Pulmonary artery endothelial cell (primary cell): Measurements from ENCODE around the gene TMCC3. TPM values are rescaled to one million over a fixed set of nuclear protein-coding genes. Genes with fewer than 3 reads are reported as not detected.

Experiments used
- DNase-seq: peaks from one replicate; pipeline ENCODE4 v3.0.0-alpha.2; 2011; ENCODE audit warnings: low read depth, low spot score
- total RNA-seq: library from RNA; depleted of rRNA; stranded (reverse); fragments of >200 nt; gene quantifications from 2 replicates; pipeline ENCODE4 v1.2.3, GENCODE V29; 2014

The TMCC3 gene
- total RNA-seq, 1 donor from 2014 or later: 30.7 TPM

DNA sequence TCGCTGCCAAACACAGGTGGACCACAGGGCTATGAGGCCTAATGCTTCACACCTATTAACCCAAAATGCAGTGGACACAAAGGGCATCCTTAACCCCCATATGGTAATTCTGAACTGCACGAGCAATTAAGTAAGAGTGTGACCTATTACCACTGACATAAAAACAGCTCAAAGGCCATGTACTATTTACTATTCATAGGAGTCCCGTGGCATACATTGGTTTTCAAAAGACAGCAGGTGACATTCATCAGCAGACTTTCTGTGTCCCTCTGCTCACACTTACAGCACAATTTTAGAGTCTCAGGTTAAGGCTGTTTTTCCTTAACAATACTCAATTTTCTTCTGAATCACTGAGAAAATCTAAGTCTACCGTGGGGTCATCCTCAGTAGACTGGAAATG is 23.1 kb upstream of the TMCC3 start:
- no peak for DNase-seq

DNA sequence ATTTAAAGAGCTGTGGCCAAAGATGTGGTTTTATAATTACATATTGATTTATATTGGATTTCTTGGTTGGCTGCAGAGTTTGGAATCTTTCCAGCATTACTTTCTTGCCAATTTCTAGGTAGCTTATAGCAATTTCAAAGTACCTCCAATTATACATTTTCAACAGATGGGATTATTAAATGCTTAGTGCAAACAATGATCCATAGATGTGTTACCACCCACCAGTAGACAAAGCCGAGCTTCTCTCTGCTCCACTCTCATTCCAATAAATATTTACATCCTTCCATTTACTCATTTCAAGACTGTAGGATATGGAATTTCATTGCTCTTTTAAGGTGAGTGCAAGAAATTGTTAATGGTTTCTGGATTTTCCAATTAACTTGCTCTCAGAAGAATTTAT is 21.6 kb upstream of the TMCC3 start:
- no peak for DNase-seq

DNA sequence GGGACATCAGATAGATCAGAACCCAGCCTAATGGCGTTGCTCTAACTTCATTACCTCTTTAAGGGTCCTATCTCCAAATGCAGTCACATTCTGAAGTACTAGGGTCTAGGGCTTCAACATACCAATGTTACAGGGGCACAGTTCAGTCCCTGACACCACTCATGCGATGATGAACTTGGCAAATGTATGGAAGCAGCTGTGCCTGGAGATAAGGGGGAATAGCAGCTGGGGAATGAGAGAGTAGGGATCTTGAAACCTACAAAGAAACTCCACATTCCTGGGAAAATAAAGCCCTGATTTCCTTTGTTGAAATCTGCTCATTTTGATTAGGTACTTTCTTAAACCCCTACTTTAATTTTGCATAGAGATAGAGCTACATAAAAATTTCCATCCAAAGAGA is 20.5 kb upstream of the TMCC3 start:
- DNase-seq: no peak

DNA sequence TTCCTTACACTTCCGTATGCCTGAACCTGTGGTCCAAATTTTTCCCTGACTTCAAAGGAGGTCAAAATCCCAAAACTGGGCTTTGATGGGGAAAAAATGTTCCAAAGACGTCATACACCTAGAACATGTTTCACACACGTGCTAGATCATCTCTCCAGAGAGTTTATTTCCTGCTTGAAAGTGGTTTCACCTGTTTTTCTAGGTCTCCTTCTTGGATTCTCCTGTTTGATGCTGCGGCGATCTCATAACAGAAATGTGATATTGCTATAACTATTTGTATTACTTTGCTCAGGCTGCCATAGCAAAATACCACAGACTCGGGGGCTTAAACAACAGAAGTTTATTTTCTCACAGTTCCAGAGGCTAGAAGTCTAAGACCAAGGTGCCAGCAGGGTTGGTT is 19.7 kb upstream of the TMCC3 start:
- DNase-seq: no peak

DNA sequence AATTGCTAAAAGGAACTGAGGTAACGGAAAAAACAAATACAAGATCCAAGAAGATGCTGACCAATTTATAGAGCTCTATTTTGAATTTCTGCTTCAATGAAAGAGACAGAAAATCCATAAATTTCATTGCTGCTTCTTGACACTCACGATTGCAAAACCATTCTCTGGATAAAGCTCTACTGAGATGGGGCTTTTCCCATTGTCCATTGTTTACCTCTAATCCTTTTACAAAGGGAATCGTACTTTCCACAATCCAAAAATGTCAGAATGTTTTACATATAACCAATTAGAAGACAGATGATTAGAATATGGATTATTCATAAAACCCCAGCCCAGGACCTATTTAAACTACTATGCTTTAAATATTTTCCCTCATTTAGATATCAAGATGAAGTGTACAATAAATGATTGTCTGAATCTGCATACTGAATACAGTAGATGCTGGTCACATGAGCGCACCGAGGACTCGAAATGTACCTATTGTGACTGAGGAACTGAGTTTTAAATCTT is 16.7 kb upstream of the TMCC3 start:
- no peak for DNase-seq

DNA sequence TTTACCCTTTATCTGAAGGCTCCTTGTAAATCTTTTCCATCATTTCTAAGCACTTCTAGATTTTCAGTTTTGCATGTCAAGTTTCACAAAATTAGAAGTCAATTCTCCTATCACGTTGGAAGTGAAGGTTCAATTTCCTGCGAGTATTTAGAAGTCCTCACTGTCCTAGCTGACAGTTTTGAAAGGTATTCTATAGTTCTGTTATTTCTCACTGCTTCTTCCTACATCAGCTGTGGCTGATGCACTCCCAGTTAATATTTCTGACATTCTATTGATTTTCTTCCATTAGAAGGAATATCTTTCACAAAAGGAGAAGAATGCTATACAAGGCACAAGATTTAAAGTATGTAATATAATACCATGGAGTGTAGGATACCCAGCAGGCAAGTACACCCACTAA is 15.8 kb upstream of the TMCC3 start:
- DNase-seq: no peak

DNA sequence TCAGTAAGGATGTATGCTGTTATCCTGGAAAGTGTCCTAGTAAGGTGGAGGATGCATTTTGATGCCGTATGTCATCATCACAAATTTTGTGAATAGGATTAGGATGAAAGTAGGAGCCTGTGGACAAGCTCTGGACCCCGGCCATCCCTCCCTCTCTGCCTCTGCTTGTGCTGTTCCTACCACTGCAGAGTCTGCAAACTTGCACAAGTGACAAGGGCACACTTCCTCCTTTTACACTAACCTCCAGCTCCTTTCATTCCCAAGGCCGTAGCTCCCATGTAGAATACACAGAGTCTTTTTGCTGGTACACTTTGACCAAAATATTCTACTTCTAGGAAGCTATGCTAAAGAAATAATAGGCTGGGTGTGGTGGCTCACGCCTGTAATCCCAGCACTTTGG is 13.3 kb upstream of the TMCC3 start:
- DNase-seq: no peak

DNA sequence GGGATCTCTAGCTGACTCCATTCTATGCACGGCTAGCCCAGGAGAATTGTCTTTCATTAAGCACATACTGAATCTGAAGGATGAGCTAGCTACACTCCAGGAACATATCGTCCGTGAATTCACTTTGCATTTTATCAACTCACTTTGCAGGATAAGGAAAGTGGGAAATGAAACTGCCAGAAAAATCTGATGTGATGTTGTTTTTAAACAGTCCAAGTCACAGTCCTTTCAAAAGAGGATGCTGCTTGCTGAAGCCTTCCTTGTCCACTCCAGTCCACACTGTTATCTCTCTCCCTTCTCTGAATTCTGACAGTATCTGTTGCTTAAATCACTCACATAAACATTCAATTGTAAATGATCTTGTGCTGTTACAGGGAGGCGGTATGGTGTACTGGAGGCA is 12.7 kb upstream of the TMCC3 start:
- DNase-seq: no peak

DNA sequence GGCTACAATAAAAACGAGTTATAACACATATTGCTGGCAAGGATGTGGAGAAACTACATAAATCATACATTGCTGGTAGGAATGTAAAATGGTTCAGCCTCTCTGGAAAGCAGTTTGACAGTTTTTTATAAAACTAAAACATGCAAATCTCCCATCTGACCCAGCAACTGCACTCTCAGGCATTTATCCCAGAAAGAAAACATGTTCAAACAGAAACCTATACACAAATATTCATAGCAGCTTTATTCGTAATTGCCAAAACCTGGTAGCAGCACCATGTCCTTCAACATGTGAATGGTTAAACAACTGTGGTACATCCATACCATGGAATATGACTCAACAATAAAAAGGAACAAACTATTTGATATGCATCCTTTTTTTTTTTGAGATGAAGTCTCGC is 10.1 kb upstream of the TMCC3 start:
- DNase-seq: no peak

DNA sequence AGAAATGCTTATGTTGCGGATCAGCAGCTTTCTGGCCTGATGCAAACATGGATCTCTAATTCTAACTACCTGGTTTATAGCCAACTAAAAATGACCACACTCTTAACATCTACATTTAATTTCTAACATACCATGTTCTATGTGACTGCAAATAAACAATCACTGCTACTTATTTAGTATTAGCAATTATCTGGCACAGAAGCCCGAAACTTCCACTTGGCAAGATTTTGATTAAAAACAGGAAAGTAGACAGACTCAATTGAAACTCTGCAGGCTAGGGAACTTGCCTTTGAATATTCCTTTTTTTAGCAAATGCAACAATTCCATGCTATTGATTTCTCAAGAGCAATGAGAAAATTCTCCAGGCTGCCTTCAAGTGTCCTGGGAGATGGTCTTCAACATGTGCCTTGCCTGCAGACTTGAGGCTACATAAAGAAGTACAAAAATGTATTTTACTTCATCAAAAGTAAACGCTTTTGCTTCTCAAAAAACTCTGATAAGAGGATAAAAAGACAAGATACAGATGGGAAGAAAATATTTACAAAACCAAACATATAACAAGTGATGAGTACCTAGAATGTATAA is 9.1 kb upstream of the TMCC3 start:
- DNase-seq: no peak

DNA sequence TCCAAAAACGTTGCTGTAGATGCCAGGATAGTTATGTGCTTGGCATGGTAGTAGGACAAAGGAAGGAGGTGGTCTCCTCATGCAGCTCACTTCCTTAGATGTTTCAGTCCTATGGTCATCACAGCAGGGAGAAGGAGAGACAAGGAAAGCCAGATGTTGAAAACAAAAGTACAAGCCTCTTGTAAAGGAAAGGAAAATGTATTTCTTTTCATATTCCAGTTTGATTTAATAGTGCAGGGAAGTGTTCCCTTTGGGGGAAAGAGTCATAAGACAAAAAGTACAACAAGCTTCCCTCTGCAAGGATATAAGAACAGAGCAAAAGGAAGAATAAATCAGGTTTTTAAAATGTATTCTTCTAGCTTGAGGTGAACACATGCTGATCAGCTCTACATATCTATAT is 8.6 kb upstream of the TMCC3 start:
- DNase-seq: no peak

DNA sequence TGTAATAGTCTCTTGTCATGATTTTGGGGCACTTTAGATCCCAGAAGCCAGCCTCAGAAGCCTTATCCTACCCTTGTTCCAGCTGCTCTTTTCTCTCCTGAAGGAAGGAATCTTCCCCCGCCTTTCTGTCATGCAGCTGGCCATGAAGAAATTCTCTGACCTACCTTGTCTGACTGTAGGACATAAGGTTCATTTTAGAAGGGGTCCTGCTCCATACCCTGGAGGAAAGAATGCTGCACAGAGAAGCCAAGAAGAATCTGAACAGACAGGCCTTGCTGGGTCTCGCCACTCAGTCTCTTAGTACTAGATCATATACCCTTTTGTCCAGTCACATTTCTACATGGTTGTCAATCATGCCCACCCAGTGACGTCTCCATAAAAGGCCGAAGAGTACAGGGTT is 6.2 kb upstream of the TMCC3 start:
- no peak for DNase-seq

DNA sequence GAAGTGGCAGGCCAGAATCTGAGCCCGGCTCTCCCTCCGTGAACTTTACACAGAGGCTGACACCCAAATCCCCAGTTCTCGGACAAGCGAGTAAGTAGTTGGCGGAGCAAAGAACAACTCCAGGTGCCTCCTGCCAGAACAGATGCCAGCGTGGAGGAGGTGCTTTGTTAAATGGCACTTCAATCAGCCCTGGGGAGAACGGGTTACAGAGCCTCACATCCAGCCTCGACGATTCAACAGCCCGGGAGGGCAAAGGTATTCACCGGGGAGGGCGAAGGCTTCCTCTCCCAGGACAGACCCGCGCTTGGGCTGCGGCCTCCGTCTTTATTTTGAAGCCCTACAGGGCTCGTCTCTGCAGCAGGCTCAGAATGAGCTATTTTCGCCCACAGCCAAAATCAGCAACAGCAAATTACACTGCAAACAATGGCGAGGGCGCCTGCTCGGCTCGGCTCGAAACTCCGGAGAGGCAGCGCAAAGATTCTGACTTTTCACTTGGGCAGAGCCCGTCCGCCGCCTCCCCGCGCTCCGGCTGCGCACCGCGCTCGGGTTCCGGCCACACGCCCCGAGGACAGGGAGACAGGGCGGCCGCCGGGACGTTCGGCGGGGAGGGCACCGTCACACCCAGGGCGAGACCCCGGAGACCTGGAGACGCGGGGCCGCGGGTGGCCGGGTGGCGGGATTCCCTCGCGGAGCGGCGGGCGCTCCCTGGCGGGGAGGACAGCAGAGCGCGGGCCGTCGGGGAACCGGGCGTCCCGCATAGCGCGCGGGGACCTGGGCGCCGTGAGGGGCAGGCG is 811 bp downstream of the TMCC3 start:
- DNase-seq: no peak

DNA sequence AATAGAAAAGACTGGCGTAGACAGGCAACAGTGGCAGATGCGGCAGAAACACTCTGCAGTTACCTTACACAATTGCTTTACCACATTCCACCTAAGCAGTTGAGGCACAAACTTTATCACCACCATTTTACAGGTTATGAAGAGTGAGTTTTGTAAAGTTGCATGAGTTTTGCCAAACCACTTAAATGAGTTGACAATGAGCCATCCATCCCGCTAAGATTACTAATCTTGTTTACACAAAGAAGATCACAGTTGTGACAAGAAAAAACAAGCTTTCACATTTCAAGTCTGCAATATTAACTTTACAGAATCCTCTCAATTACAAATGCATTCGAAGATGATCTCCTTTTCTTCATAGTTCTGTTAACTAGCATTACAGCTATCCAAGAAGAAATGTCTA is 1.8 kb downstream of the TMCC3 start:
- no peak for DNase-seq

DNA sequence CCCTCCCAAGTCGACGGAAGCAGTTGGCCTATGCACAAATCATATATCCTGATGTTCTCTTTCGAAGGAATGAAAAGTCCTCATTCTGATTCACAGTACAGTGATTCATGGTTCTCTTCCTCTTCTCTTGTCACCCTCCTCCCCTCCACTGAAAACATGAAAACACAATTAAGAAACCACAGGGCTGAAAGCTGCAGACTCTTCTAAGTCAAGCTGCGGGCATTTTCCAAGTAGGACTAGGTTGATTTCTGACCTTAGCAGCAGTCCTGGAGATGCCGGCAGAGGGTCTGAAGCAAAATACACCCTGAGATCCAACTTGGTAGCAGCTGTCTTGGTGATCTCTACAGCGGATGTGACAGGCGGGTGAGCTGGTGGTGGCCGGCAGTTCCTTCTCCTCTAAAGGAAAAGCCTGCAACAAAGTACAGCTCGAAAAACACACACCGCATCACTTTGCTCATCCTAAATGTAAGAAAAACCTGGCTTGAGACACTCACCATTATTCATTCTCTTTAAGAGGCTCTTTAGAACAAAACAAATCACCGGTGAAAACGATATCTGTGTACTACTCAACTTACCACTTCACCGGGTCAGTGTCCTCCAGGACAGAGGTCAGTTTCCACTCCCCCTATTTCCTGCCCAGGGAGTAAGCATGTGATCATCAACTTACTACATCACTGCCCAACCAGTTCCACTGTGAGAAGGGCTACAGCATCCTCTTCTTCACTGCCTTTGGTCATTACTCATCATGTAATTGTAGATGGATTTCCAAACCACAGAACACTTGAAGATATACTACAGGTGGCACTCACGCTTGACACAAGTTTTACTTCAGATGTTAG is 6.0 kb downstream of the TMCC3 start:
- no peak for DNase-seq

DNA sequence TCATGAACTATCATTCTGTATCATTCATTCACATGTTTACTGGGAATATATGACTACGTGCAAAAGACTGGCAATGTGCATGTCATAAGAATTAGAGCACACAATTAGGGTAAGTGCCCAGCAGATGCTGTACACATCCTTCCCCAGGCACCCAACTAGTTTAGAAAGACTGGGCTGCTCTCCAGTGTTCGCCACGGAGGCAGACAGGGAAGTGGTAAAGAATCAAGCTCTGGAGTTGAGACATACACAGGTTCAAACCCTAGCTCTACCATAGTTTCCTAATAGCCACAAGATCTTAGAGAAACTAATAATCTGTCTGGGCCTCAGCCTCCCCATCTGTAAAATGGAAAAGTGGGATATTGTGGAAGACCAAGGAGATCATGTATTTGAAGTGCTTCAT is 6.8 kb downstream of the TMCC3 start:
- DNase-seq: no peak

DNA sequence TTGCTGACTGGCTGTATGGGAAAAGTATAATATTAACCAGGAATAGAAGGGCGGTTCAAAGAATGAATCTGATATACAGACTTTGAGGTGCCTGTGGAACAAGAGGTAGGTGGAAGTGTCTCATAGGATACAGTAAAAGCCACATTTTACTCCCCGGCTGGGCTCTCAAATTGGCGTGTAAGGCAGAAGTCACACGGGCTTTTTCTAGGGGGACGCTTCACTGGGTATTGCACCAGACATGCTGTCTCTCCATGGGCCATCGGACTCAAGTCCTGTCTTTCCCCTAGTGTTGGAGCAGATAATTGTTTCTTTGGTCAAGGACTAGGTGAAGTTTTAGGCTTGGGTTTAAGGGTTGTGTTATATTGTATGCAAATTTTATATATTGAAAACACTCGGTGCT is 9.1 kb downstream of the TMCC3 start:
- no peak for DNase-seq

DNA sequence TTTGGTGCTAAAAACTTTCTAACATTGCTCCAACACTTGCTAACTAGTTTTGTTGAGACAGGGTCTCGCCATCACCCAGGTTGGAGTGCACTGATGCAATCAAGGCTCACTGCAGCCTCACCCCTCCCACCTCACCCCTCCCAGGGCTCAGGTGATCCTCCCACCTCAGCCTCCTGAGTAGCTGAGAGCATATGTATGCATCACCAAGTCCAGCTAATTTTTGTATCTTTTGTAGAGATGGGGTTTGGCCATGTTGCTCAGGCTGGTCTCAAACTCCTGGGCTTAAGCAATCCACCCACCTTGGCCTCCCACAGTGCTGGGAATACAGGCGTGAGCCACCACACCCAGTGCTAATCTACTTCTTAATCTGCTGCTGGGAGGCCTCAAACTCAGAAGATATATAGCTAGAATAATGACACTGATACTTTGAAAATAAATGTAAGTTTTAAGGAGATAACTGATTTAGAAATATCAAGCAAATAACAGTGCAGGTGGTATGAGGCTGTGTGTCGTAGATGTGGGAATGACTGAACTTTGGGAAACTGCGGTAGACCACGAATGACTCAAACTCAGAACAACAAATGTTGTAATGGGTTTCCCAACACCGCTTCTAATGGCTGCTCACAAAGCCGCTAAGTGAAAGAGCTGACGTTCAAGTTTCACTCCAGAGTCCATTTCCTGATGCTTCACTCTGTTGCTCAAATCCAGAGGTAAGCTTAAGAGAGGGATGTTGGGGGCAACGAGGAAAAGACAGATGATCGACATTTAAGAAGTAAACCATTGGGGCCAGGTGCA is 10.0 kb downstream of the TMCC3 start:
- no peak for DNase-seq

DNA sequence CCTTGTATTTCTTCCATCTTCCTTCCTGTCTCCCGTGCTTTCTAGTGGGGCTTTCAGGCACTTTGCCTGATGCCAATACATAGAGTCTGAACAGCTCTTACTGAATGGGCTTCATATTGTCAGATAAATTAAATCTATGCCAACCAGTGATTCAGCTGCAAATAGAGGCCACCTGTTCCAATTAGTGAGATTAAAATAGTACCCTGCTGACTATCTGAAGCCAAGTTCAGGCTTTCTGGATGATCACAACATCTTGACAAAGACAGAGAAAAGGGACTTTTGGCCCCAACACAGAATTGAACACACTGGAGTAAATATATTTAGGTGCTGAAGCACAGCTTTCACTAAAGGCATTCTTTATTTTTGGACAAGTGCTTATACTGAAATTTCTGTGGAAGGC is 11.8 kb downstream of the TMCC3 start:
- DNase-seq: no peak

DNA sequence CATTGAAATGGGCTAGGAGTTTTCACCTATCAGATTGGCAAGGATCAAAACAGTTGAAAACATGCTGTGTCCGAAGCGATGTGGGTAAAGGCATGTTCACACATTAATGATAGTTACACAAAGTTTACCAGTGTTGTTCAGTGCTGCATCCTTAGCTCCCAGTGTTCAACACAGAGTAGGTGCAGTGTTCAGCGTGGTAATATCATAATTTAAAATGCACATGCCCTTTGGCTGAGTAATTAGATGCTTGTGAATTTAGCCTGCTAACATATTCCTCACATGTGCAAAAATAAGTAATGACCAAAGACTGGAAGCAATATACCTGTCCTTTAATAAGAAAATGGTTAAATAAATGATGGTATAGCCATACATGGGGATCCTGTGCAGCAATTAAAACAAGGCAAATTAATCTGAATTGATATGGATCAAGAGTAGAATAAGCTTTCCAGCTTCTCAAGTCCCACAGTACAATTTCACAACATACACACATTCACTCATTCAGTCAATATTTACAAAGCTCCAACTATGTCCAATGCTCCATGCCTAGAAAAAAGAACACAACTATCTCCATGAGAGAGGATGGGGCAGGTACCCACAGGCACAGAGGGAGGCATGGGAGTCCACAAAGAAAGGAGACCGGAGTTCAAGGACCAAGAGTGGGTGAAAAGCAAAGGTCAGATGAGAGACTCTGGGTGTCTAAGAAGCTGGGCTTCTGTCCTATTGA is 12.8 kb downstream of the TMCC3 start:
- DNase-seq: no peak
